ENCODE data around the gene SLC12A4.

Gene SLC12A4

GRCh38 chr16:67930678-67931211 is 37.7 kb downstream of the SLC12A4 start:
- no peak overlapping the region for H2AFZ ChIP-seq
- H3K9ac ChIP-seq, result no peak overlapping the region
- no peak overlapping the region for H3K4me3 ChIP-seq (ENCODE audit: low read depth, low read length)
- peaks cover 6% of the 10 kb centered on the region for H3K79me2 ChIP-seq
- no peaks in the 10 kb centered on the region for H3K27me3 ChIP-seq (ENCODE audit: control insufficient read depth, insufficient read depth, low read length)
- no peaks in the 10 kb centered on the region for H3K9me3 ChIP-seq (ENCODE audit: control insufficient read depth, low read length)
- H3K27ac ChIP-seq, result no peak overlapping the region
- no peak for TF ChIP-seq CTCF (IDR thresholded peaks at IDR 0.05)
- no peak overlapping the region for H3K4me2 ChIP-seq (ENCODE audit: low read length)
- H3K4me1 ChIP-seq, result peaks cover 5% of the 10 kb centered on the region
- no peaks in the 10 kb centered on the region for H3K36me3 ChIP-seq (ENCODE audit: control insufficient read depth, insufficient read depth, low read length)

GRCh38 chr16:67930191-67930590 is 38.2 kb downstream of the SLC12A4 start:
- Histone ChIP-seq H3K9me3 (ENCODE audit: control insufficient read depth, low read length) (no peaks in the 10 kb centered on the region), H3K4me1 (peaks cover 3% of the 10 kb centered on the region), H3K9ac (no peak overlapping the region), H3K36me3 (ENCODE audit: control insufficient read depth, insufficient read depth, low read length) (no peaks in the 10 kb centered on the region), H3K27me3 (ENCODE audit: control insufficient read depth, insufficient read depth, low read length) (no peaks in the 10 kb centered on the region), H3K4me2 (ENCODE audit: low read length) (no peak overlapping the region), H2AFZ (no peak overlapping the region), H3K4me3 (ENCODE audit: low read depth, low read length) (no peak overlapping the region), H3K27ac (no peak overlapping the region), H3K79me2 (peaks cover 9% of the 10 kb centered on the region)
- no peak for TF ChIP-seq CTCF (IDR thresholded peaks at IDR 0.05)

DNA sequence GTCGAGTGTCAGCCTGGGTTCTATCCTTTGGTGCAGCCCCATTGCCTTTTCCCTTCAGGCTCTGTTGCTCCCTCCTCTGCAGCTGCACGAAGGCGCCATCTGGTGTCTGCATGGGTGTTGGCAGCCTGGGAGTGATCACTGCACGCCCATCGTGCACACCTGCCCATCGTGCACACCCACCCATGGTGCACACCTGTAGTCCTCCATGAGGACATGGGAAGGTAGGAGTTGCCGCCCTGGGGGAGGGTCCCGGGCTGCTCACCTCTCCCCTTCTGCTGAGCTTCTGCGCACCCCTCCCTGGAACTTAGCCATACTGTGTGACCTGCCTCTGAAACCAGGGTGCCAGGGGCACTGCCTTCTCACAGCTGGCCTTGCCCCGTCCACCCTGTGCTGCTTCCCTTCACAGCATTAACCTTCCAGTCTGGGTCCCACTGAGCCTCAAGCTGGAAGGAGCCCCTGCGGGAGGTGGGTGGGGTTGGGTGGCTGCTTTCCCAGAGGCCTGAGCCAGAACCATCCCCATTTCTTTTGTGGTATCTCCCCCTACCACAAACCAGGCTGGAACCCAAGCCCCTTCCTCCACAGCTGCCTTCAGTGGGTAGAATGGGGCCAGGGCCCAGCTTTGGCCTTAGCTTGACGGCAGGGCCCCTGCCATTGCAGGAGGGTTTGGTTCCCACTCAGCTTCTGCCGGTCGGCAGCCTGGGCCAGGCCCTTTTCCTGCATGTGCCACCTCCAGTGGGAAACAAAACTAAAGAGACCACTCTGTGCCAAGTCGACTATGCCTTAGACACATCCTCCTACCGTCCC is 39.7 kb downstream of the SLC12A4 start:
- Histone ChIP-seq H3K27me3 (ENCODE audit: control insufficient read depth, insufficient read depth, low read length) (no peaks in the 10 kb centered on the region), H3K9ac (no peak overlapping the region), H3K4me1 (no peaks in the 10 kb centered on the region), H3K4me3 (ENCODE audit: low read depth, low read length) (no peak overlapping the region), H2AFZ (no peak overlapping the region), H3K36me3 (ENCODE audit: control insufficient read depth, insufficient read depth, low read length) (no peaks in the 10 kb centered on the region), H3K79me2 (peaks cover 16% of the 10 kb centered on the region), H3K4me2 (ENCODE audit: low read length) (no peak overlapping the region), H3K27ac (no peak overlapping the region), H3K9me3 (ENCODE audit: control insufficient read depth, low read length) (no peaks in the 10 kb centered on the region)
- TF ChIP-seq CTCF (IDR thresholded peaks at IDR 0.05), result peak; percentile 87

GRCh38 chr16:67928147-67928546 is 40.3 kb downstream of the SLC12A4 start:
- Histone ChIP-seq H3K36me3 (ENCODE audit: control insufficient read depth, insufficient read depth, low read length) (no peaks in the 10 kb centered on the region), H3K9ac (no peak overlapping the region), H3K79me2 (peaks cover 21% of the 10 kb centered on the region), H3K9me3 (ENCODE audit: control insufficient read depth, low read length) (no peaks in the 10 kb centered on the region), H3K27ac (no peak overlapping the region), H3K27me3 (ENCODE audit: control insufficient read depth, insufficient read depth, low read length) (no peaks in the 10 kb centered on the region), H2AFZ (no peak overlapping the region), H3K4me2 (ENCODE audit: low read length) (no peak overlapping the region), H3K4me3 (ENCODE audit: low read depth, low read length) (no peak overlapping the region), H3K4me1 (no peaks in the 10 kb centered on the region)
- TF ChIP-seq CTCF (IDR thresholded peaks at IDR 0.05), result no peak
